ENCODE data around the gene SPIN4.
"Not testable (repeated sequence)": the region's sequence is repeated elsewhere in the genome, so short reads cannot be mapped to it uniquely, and the experiment has no call there.

DNA sequence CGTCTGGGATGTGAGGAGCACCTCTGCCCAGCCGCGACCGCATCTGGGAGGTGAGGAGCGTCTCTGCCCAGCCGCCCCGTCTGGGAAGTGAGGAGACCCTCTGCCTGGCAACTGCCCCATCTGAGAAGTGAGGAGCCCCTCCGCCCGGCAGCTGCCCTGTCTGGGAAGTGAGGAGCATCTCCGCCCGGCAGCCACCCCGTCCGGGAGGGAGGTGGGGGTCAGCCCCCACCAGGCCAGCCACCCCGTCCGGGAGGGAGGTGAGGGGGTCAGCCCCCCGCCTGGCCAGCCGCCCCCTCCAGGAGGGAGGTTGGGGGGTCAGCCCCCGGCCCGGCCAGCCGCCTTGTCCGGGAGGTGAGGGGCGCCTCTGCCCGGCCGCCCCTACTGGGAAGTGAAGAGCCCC is 42.0 kb upstream of the SPIN4 start:
- TF ChIP-seq, protein P1, sequence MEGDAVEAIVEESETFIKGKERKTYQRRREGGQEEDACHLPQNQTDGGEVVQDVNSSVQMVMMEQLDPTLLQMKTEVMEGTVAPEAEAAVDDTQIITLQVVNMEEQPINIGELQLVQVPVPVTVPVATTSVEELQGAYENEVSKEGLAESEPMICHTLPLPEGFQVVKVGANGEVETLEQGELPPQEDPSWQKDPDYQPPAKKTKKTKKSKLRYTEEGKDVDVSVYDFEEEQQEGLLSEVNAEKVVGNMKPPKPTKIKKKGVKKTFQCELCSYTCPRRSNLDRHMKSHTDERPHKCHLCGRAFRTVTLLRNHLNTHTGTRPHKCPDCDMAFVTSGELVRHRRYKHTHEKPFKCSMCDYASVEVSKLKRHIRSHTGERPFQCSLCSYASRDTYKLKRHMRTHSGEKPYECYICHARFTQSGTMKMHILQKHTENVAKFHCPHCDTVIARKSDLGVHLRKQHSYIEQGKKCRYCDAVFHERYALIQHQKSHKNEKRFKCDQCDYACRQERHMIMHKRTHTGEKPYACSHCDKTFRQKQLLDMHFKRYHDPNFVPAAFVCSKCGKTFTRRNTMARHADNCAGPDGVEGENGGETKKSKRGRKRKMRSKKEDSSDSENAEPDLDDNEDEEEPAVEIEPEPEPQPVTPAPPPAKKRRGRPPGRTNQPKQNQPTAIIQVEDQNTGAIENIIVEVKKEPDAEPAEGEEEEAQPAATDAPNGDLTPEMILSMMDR (IDR thresholded peaks at IDR 0.05): not testable (repeated sequence)
- TF ChIP-seq POLR2A, EP300, POLR2AphosphoS5 (IDR thresholded peaks at IDR 0.05): not testable (repeated sequence)

Measured in stomach (tissue), 4 donors.